Measurements from ENCODE around the gene OR2F1.

OR2F1 gene, protein sequence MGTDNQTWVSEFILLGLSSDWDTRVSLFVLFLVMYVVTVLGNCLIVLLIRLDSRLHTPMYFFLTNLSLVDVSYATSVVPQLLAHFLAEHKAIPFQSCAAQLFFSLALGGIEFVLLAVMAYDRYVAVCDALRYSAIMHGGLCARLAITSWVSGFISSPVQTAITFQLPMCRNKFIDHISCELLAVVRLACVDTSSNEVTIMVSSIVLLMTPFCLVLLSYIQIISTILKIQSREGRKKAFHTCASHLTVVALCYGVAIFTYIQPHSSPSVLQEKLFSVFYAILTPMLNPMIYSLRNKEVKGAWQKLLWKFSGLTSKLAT

DNA sequence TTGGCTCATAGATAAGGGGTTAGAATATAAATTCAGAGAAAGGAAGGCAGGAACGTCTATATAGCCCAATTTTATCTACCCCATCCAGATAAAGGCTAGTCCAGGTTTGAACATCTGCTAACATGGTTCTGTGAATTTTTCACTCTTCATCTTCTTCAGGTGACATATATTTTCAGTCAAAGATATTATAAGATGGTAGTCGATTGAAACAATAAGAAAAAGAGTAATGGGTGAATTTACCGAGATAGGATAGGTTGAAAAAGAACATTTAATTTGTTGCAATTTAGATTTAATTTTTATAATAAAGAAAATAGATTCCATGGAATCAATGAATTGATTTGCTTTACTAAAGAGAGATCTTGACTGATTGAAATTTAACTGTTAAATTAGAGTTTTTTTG, at the start of gene OR2F1:
Gene OR2F1, plus strand, starts transcription at position 301 of the 400 bp plus-strand sequence. CDS start 5,127 bp downstream, outside the sequence.
- no peak for DNase-seq (ENCODE audit: low spot score)

DNA sequence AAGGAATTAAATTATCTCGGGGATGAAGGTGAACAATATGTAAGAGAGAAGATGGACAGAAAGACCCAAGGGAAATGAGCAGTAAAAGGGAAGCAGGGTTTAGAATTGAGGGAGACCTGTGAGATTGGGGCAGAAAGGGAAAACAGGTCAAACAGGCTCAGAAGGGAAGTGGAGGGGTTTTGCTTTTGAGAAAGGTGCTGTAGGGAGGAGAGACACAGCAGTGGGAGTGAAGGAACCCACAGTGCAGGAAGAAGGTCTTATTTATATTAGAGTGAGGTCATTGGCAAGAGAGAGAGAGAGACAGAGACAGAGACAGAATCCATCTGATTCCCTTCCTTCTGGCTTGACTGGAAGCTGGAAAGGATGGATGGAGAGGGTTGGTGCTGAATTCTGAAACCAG, 49.1 kb upstream of the OR2F1 start:
- no peak for DNase-seq (ENCODE audit: low spot score)

DNA sequence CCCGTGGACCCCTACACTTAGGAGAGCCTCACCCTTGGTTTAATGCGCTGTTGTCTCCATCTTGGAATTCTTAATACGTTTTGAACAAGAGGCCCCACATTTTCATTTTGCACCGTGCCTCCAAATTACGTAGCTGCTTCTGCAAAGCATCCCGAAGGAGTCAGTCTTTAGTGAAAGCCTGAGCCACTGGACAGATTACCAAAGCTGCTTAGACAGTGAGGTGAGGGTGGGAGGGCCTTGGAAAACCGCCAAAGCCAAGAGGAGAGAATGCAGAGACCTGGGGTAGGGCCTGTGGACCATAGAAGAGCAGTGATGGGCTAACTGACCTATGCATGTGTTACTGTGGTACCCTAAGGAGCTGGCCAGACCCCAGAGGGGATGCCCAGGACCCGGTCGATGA, 48.5 kb upstream of the OR2F1 start:
- no peak for DNase-seq (ENCODE audit: low spot score)

DNA sequence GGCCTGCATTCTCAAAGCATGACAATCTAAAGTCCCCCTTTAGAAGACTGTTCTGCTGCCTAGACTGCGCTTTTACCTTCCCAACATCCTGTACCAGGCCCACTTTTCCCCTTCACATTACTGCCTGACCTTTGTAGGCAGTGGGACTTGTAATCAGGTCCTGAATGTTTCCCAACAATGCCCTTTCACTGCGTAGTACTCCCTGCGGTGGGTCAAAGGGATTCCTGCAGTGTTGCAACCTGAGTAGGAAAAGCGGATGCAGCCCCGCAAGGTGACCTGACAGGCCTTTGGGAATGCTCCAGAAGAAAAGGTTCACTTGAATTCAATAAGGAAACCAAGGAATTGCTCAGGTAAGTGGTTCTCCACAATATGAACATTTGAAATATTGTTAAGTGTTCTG, 47.7 kb upstream of the OR2F1 start:
- no peak for DNase-seq (ENCODE audit: low spot score)

DNA sequence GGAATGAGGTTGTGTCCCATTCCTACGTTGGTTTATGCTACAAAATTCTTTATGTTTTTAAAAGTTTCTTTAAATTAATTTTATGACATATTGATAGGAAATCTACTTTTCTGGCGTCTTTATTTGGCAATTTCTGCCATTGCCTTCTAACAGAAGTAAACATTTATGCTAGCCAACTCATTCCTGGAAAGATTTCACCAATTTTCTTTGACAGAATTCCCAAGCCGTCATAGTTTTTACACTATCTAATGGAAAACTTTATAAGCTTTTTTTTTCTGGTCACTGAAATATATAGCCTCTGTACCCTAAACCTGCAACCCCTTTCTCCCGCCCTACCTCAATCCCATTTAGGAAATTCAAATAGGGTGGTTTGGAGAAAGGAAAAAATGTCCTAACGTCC, 46.5 kb upstream of the OR2F1 start:
- DNase-seq (ENCODE audit: low spot score), result no peak

DNA sequence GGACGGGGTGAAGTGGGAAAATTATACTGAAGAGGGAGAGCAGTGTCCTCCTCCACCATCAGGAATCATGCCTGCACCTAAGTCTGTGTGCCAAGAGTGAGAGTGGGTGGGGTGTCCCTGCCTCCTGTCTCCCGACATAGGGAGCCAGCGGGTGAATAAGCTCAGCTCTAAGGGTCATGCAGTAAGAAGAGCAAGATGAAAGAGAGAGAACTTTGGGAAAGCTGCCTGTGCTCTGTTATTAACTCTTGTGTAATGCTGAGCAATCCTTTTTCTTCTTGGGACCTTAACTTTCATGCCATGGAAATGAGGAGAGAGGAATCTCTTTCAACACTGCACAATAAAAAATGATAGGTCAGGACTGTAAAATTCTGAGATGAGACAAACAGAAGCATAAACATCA, 44.8 kb upstream of the OR2F1 start:
- no peak for DNase-seq (ENCODE audit: low spot score)

DNA sequence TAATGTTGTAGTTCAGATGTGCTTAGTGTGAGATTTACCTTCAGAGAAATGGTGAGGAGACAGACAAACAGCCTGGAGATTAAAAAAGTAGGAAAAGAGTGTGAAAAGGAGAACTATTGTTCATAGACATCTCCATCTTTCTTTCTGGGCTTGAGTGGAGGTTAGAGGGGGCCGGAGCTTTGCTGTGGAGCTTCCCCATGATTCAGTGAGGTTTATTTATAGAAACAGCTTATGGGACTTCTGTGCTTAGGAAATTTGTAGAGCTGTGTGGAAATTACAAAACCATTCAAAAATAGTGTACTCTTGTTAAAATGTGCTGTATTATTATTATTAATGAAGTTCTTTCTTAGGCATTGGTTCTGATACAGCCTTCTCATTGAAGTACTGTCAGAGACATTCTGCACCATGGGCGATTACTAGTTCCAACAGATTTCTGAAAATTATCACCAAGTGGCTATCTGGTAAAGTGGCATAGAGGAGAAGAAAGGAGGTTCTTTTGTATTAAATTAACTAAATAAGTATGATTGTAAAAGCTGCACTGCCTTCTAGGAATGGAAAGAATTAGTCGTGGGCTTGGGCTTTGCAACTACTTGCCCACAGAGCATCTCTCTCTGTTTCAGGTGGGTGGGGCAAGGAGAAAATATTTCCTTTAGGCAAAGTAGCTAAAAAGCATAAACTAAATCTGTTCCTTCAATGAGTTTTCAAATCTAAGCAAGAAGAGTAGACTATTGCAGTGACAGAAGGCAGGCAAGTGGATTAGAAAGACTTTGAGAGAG, 44.0 kb upstream of the OR2F1 start:
- DNase-seq (ENCODE audit: low spot score), result no peak

DNA sequence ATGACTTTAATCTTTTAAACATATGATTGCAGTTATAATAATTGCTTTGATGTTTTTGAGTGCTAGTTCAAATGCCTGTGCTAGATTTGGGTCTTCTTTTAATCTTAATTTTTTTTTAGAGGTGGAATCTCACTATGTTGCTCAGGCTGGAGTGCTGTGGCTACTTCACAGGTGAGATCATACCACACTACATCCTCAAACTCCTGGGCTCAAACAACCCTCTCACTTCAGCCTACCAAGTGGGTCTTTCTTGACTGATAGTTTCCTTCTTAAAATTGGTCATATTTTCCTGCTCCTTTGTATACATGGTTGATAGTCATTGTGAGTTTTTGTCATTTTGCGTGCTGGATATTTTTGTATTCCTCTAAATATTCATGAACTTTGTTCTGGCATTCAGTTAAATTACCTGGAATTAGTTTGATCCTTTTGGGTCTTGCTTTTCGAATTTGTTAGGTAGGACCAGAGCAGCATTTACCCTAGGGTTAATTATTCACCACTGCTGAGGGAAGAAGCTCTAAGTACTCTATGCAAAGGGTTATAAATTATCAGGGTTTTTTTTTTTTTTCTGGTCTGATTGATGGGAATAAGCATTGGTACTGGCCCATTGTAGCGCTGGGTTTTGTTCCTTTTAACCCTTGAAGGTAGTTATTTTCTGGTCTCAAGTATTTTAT, 40.6 kb upstream of the OR2F1 start:
- DNase-seq (ENCODE audit: low spot score), result no peak

DNA sequence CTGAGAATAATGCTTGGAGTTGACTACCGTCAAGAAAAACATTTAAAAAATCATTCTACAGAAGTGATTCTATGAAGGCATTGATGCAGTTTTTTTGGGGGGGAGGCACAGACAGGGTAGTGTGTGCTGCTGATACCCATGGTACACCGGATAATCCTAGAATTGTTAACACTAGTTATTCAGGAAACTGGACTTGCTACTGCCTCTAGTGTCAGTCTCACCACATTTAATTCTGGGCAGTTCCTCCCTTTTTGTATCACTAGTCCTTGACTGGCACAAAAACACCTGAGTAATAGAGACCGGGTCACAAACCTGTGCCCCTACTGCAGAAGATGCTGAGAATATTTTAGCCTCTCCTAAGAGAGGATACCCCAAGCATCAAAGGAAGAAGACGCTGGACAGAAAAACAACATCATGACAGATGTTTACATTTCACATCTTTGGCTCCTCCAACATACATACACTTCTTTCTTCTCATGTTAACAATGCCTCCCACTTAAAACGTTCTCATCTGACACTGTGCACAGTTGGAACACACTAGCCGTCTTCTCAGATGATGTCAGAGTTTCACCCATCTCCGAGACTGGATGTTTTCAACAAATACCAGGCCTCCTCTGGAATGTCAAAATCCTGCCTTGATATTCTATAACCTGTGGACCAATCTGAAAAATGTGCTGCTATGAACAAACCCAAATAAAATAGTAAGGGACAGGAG, 39.5 kb upstream of the OR2F1 start:
- DNase-seq (ENCODE audit: low spot score), result no peak

DNA sequence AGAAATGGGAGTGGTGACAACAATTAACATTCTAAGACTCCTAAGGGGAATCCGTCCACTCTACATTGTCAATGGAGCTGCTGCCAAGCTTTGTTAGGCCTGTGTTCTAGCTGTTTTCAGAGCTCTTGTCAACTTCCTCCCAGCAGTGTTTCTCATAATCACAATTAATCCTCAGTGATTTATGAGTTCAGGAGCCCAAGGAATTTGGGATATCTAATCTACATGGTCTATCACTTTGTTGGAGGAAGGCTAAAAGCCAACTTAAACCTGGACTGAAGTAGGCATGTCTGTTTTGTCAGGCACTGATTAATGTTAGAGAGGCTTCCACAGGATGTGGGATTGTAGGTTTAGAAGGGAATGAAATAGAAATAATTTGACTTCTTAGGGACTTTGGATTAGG, 29.8 kb upstream of the OR2F1 start:
- DNase-seq (ENCODE audit: low spot score), result no peak

DNA sequence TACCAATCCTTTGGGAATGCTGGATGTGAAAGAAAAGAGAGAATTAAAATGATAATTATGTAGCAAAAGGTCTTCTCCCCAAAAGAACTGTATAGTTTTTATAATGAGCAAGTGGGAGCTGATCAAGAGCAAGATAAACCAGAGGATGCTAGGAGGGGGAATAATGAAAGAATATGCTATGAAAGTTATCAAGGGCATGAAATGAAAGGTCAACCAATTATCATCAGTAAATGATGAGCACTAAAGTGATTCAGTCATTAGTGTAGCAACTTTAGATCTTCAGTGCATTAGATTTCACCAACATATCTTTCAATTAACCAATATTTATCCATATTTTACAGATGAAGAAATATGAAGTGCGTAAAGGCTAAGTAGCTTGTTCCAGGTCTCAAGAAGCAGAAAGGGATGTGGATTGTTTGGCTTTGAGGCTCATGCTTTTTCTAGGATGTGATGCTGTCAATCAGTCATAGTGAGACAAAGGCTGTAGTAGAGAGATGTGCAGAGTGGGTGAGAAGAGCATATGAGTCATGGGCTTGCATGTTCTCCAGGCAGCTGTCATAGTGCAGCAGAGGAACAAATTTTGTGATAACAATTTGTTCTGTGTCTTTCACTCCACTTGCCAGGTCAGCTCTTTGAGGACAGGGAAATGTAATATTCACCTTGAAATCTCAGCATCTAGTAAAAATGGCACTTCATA, 25.3 kb upstream of the OR2F1 start:
- no peak for DNase-seq (ENCODE audit: low spot score)

DNA sequence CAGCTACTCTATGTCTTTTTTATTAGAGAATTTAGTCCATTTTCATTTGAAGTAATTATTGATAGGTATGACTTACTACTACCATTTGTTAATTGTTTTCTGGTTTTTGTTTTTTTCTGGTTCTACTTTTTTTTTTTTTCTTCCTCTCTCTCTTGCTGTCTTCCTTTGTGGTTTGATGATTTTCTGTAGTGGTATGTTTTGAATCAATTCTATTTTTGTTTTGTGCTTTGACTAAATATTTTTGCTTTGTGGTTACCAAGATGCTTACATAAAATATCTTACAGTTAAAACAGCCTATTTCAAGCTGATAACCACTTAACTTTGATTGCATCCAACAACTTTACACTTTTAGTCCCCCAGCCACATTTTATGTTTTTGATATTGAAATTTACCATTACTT, 22.9 kb upstream of the OR2F1 start:
- DNase-seq (ENCODE audit: low spot score), result no peak

DNA sequence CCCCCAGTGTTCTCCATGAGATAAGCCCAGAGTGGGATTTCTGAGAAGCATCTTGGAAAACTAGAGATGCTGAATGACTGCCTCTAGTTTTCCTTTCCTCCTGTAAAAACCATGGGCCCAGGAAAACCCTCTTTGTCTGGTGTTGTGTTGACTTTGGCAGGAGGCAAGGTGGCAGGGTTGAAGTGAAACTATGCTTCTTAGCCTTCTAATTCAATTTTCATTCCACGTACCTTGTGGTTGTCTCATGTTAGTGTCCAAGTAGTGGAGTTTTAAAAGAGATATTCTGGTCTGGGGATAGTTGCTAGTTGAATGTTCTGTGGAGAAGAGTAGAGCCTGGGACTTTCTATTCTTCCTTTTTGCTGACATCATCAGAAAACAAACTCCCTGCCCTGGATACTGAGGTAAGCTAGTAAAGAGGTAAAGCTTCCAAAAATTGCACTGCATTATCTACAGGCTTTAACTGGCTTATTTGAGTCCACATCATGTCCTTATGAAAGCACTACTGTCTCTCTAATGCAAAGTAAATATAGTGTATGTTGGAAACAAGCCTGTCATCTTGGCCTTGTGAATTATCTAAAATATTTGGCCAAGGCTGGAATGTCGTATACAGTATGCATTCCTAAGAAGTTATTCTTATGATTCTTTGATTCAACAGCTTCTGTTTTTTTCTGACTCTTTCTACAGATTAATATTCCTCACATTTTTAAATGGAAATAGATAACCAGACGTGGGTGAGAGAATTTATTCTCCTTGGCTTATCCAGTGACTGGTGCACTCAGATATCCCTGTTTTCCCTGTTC, 19.9 kb upstream of the OR2F1 start, which contains the start of gene OR2F2:
Gene OR2F2, plus strand, starts transcription at position 708 of the 800 bp plus-strand sequence. Its CDS starts 0 bp downstream, at position 708.
- DNase-seq (ENCODE audit: low spot score), result peak; percentile 29

DNA sequence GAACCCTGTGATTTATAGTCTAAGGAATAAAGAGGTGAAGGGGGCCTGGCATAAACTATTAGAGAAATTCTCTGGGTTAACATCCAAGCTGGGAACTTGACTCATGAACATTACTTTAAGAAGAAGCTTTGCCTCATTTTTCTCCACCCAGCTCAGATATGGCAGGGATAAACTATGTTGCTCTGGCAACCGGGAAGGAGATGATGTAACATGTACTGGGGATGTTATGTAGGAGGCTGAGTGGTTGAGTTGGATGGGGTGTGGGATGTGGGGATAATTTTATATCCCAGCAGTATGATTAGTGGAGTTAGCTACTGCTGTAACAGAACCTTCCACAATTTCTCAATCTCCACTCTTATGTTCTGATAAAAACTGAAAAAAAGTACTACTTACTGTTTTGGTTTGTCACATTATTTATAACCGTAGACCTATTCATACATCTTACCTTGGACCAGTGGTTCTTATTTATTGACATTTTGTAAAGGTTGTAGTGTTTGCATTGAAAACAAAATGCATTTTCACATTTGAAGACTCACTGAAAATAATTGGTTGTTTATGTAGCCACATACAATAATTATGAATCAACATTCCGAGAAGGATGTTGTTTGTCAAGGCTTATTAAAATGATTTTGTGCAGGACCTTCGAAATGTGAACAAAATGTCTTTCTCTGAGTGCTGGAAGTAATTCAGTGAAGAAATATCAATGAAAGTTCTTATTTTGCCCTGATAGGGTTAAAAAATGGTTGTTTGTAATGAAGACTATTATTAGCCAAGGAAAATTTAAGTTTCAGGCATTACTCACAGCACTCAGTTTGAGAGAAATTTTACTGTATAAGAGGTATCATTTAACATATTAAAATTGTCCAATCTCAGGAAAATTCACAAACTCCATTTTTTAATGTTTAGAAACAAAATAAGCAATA, 18.3 kb upstream of the OR2F1 start:
- DNase-seq (ENCODE audit: low spot score), result peak; percentile 50

DNA sequence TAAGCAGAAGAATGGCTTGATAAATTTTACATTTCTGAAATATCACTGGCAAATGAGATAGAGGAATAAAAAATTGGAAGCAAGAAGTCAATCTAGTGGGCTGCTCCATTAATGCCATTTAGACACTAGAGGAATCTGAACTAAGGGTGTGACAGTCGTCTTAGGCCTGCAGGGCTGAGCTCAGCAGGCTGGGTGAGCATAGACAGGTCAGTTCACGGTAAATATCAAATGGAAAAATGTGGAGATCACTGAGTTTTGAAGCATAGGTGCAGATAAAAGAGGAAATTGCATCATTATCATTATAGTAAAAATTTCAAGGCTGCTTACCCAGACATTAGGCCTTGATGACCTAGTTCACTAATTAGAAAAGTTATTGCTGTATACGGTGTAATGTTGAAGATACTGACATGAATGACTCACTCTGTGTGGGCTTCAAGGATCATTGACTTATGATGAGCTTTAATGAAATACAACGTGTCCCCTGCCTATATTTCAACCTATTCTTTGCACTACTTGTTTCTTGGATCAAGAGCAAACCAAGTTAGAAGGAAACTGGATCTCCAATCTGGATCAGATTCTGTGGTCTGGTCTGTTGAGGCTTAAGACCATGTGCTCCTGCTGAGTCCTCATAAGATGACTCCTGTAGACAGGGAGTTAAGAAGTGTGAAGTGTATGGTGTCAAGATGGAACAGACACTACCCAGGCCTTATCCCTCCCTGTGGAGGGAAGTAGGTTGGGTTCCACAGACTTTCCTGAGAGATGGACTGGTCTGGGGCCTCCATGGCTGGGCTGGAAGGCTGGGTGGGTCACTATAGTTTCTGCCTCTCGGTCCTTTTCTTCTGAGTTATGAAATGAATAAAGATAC, 16.0 kb upstream of the OR2F1 start:
- DNase-seq (ENCODE audit: low spot score), result no peak

DNA sequence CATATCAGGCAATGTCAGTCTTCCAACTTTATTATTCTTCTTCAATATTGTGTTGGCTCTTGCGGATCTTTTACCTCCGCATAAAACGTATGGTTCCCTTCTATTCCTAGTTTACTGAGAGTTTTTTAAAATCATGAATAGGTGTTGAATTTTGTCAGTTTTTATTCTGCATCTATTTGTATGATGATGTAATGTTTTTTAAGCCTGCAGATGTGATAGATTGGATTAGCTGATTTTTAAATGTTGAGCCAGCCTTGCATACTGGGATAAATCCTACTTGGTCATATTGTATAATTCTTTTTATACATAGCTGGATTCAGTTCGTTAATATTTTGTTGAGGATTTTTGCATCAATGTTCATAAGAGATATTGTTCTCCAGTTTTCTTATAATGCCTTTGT, 9.2 kb upstream of the OR2F1 start:
- no peak for DNase-seq (ENCODE audit: low spot score)

DNA sequence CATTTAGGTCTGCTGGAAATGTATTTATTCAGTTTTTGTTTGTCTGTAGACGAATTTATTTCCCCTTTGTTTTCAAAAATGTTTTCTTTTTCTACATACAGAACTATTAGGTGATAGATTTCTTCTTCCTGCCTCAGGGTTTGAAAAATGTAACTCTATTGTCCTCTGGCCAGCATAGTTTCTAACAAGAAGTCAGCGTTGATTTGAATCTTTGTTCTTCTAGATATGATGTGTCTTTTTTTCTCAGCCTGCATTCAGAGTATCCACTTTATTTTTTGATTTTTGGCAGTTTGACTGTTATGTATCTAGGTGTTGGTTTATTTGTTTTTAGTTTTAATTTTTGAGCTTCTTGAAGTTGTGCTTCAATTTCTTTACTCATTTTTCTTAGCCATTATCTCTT, 7.5 kb upstream of the OR2F1 start:
- DNase-seq (ENCODE audit: low spot score), result no peak

DNA sequence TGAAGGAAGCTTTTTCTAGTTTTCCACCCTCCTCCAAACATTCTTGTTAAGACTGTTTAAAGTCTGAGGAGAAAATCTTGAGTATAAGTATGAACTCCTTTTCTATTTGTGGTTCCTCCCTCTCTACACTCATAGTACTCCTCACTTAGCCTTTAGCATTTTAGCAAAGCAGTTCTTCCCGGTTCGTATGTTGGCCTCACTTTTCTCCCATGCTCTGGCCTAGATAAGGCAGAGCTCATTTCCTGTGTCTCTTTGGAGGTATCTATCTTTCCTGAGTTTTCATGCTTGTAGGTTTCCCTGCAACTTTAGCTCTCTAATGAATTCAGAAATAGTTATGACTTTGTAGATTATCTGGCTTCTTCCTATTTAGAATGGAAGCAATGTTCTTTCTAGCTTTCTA, 5.9 kb upstream of the OR2F1 start:
- DNase-seq (ENCODE audit: low spot score), result no peak

DNA sequence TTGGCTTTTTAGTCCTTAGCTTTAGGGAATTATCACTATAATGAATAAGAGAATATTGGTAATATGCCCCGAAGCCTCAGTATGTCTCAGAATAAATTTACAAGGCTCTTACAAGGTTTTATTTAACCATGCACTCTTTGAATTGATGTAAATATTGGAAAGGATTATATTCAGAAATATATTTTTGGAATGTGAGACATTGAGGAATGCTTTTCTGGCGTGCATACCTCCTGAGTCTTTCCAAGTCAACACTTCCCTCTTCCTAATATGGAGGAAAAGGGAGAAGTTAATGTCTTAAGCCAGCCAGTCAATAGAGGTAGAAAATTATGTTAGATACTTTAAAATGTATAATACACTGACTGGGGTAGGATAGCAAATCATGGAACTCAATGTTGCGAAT, 1.2 kb upstream of the OR2F1 start:
- peak; percentile 19 for DNase-seq (ENCODE audit: low spot score)
